B cell (primary cell): Measurements from ENCODE around the gene AKAP3. TPM values are rescaled to one million over a fixed set of nuclear protein-coding genes. Genes with fewer than 3 reads are reported as not detected.

Experiments
- ATAC-seq: fragments of 200-7000 bp; cut with Tn5 transposase; one replicate; pipeline ENCODE4 v1.10.0; 2021; ENCODE audit warnings: low read depth, mild to moderate bottlenecking, moderate number of reproducible peaks, moderate library complexity
- CTCF ChIA-PET: fragments of 350-600 bp; sonication (Branson Sonifier 250); formaldehyde crosslinking; loops from one replicate; lab custom pipeline; 2021; ENCODE audit warnings: antibody characterized with exemption, inconsistent platforms; lab: Charles Lee
- POLR2A ChIA-PET: fragments of 350-600 bp; sonication (Branson Sonifier 250); formaldehyde crosslinking; loops from one replicate; lab custom pipeline; 2021; ENCODE audit warnings: antibody characterized with exemption; lab: Charles Lee
- DNase-seq: peaks from one replicate; pipeline ENCODE4 v3.0.0; 2013
- H2AFZ ChIP-seq: 2 replicates; pipeline ENCODE4 v1.6.1; 2012; ENCODE audit warnings: mild to moderate bottlenecking, low read depth, low read length; ENCODE audit not compliant: insufficient read depth, poor library complexity, severe bottlenecking
- H3K27ac ChIP-seq, 2 donors: 1 replicate in 1 of 2; 2 replicates in 1 of 2; pipeline ENCODE4 v1.5.1; 2012 to 2013; ENCODE audit warnings: low read length in 2 of 2, mild to moderate bottlenecking in 2 of 2, moderate library complexity in 1 of 2
- H3K27me3 ChIP-seq, 4 experiments: fragments of 200-600 bp in 1 of 4; sonication (generic) in 1 of 4; replicated peaks in 1 of 4; 1 replicate in 2 of 4; 2 replicates in 2 of 4; pipeline versions ENCODE4 v1.6.1 to v1.7.0; 2013 to 2016; ENCODE audit warnings: low read length in 3 of 4, mild to moderate bottlenecking in 2 of 4, mixed read lengths in 1 of 4, moderate library complexity in 1 of 4; ENCODE audit not compliant: insufficient read depth in 4 of 4, control insufficient read depth in 3 of 4; ENCODE audit errors: control extremely low read depth in 1 of 4
- H3K36me3 ChIP-seq, 2 experiments: replicated peaks in 1 of 2; 1 replicate in 1 of 2; 2 replicates in 1 of 2; pipeline versions ENCODE4 v1.6.1 to v1.7.1; 2013; ENCODE audit warnings: low read length in 1 of 2; ENCODE audit not compliant: insufficient read depth in 2 of 2, control insufficient read depth in 1 of 2; ENCODE audit errors: control extremely low read depth in 1 of 2, extremely low read depth in 1 of 2
- H3K4me1 ChIP-seq, 2 donors: fragments of 200-600 bp in 1 of 2; sonication (generic) in 1 of 2; 1 replicate in 1 of 2; 2 replicates in 1 of 2; pipeline versions ENCODE4 v1.5.1 to v1.6.1; 2013 to 2017; ENCODE audit warnings: low read length in 2 of 2; ENCODE audit not compliant: control insufficient read depth in 2 of 2, insufficient read depth in 2 of 2
- H3K4me2 ChIP-seq: replicated peaks from 2 replicates; pipeline ENCODE3; 2012; ENCODE audit warnings: mild to moderate bottlenecking, low read depth, low read length; ENCODE audit not compliant: poor library complexity, severe bottlenecking
- H3K4me3 ChIP-seq, 5 experiments: fragments of 200-600 bp in 1 of 5; sonication (generic) in 1 of 5; 1 replicate in 3 of 5; 2 replicates in 2 of 5; pipeline versions ENCODE4 v1.5.1 to v1.7.0; 2011 to 2016; ENCODE audit warnings: low read length in 4 of 5, mild to moderate bottlenecking in 4 of 5, low read depth in 2 of 5, control low read depth in 1 of 5, moderate library complexity in 1 of 5; ENCODE audit not compliant: insufficient read depth in 1 of 5; ENCODE audit errors: control extremely low read depth in 1 of 5, extremely low read depth in 1 of 5
- H3K79me2 ChIP-seq: fragments of 200-600 bp; sonication (generic); one replicate; pipeline ENCODE4 v1.6.0; 2016; ENCODE audit warnings: low read length; ENCODE audit not compliant: control insufficient read depth, insufficient read depth
- H3K9ac ChIP-seq: fragments of 200-600 bp; sonication (generic); 2 replicates; pipeline ENCODE4 v1.6.1; 2017; ENCODE audit warnings: mild to moderate bottlenecking, low read length, moderate library complexity
- H3K9me3 ChIP-seq, 3 donors: one replicate each; pipeline versions ENCODE4 v1.6.1 to v1.7.1; 2013; ENCODE audit warnings: low read length in 2 of 3; ENCODE audit not compliant: control insufficient read depth in 2 of 3, insufficient read depth in 1 of 3; ENCODE audit errors: control extremely low read depth in 1 of 3
- H4K20me1 ChIP-seq: 2 replicates; pipeline ENCODE4 v1.6.0; 2012; ENCODE audit warnings: mild to moderate bottlenecking, low read length; ENCODE audit not compliant: insufficient read depth, control insufficient read depth, poor library complexity, severe bottlenecking
- H3K27ac Mint-ChIP-seq: one replicate; pipeline ENCODE4 v1.8.0; 2021; ENCODE audit warnings: mixed read lengths
- H3K27me3 Mint-ChIP-seq: one replicate; pipeline ENCODE4 v1.8.0; 2021; ENCODE audit warnings: mixed read lengths
- H3K4me1 Mint-ChIP-seq: one replicate; pipeline ENCODE4 v1.8.0; 2021; ENCODE audit warnings: mixed read lengths
- H3K4me3 Mint-ChIP-seq: one replicate; pipeline ENCODE4 v1.8.0; 2021; ENCODE audit warnings: mixed read lengths
- H3K9me3 Mint-ChIP-seq: one replicate; pipeline ENCODE4 v1.8.0; 2022; ENCODE audit warnings: mixed read lengths; ENCODE audit not compliant: insufficient read depth
- EZH2 ChIP-seq: IDR thresholded peaks from 2 replicates; pipeline ENCODE4 v1.6.1; 2012; ENCODE audit warnings: borderline replicate concordance, low read depth, mild to moderate bottlenecking, moderate library complexity, low read length; ENCODE audit not compliant: insufficient read depth, poor library complexity, severe bottlenecking
- WGBS: methylation state at CpG from one replicate; pipeline ENCODE4 v1.1.5; 2013; ENCODE audit warnings: missing lambda C conversion rate; ENCODE audit not compliant: insufficient coverage; 5-methylcytosine and 5-hydroxymethylcytosine counted together
- intact Hi-C: fragments of 100-400 bp; cut with micrococcal nuclease; formaldehyde crosslinking; loops from one replicate; pipeline ENCODE4 v1.10.0; 2022
- polyA plus RNA-seq: library from polyadenylated mRNA; depleted of rRNA; stranded (reverse); fragments of >200 nt; gene quantifications from 2 replicates; pipeline ENCODE4 v1.2.3, GENCODE V29; 2012
- total RNA-seq, 2 donors: library from RNA; stranded (reverse); fragments of 120-200 nt in 1 of 2; gene quantifications; 1 replicate in 1 of 2; 2 replicates in 1 of 2; pipeline versions ENCODE4 v1.2.3 to v1.2.4, GENCODE V29; 2013 to 2022
- TF ChIP-seq, protein P1 (sequence below): fragments of 200-600 bp; IDR thresholded peaks from one replicate; pipeline ENCODE4 v1.8.0; 2022; ENCODE audit warnings: antibody characterized with exemption, mild to moderate bottlenecking

The AKAP3 gene
- total and polyA plus RNA-seq, 2 donors (not counting 1 experiment from before 2014, with no cell fraction given): 1.2 to 3.8 TPM

DNA sequence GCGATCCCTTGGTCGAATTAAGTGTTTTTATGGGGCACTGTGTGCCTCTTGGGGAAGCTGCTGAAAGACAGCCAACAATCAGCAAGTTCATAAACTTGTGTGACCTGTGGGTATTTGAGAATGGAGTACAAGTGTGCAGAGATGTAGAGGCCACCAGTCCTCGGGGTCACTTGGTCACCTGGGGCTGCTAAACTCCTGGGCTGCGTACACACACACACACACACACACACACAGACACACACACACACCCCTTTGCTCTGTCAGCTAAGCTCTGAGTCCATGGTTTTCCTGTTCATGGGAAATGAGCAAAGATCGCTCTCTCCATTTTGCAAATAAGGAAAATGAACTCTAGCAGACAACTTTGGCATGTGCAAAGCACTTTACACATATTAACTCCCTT, 62.4 kb downstream of the AKAP3 start:
- DNase-seq (no peak), ATAC-seq (no peak)
- ChIA-PET POLR2A (no interaction called here), CTCF (interaction anchor here (0.8 to 1.0 kb wide), 2 partner anchors 9 to 173 kb away, joined by 3 read pairs; no protein-coding TSS in a partner anchor)
- no peaks in the 10 kb centered on the region for H3K4me1 ChIP-seq
- H3K27me3 Mint-ChIP-seq: no peaks in the 10 kb centered on the region
- no peaks in the 10 kb centered on the region for H4K20me1 ChIP-seq
- TF ChIP-seq, protein P1, sequence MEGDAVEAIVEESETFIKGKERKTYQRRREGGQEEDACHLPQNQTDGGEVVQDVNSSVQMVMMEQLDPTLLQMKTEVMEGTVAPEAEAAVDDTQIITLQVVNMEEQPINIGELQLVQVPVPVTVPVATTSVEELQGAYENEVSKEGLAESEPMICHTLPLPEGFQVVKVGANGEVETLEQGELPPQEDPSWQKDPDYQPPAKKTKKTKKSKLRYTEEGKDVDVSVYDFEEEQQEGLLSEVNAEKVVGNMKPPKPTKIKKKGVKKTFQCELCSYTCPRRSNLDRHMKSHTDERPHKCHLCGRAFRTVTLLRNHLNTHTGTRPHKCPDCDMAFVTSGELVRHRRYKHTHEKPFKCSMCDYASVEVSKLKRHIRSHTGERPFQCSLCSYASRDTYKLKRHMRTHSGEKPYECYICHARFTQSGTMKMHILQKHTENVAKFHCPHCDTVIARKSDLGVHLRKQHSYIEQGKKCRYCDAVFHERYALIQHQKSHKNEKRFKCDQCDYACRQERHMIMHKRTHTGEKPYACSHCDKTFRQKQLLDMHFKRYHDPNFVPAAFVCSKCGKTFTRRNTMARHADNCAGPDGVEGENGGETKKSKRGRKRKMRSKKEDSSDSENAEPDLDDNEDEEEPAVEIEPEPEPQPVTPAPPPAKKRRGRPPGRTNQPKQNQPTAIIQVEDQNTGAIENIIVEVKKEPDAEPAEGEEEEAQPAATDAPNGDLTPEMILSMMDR: no peak
- TF ChIP-seq EZH2: no peak
- H3K36me3 ChIP-seq: peaks cover 0 to 11% of the 10 kb centered on the region in 2 experiments
- no peak overlapping the region for H3K4me3 Mint-ChIP-seq
- H3K4me1 Mint-ChIP-seq: peaks cover 6% of the 10 kb centered on the region
- H3K4me2 ChIP-seq: no peak overlapping the region
- no peak overlapping the region for H2AFZ ChIP-seq
- intact Hi-C loops: no loop called here
- H3K27me3 ChIP-seq: no peaks in the 10 kb centered on the region
- no peak overlapping the region for H3K27ac Mint-ChIP-seq
- no peaks in the 10 kb centered on the region for H3K79me2 ChIP-seq
- WGBS: 54% methylated on average over 3 of the region's 5 CpGs
- no peak overlapping the region for H3K4me3 ChIP-seq
- no peak overlapping the region for H3K9ac ChIP-seq
- no peaks in the 10 kb centered on the region for H3K9me3 ChIP-seq
- no peaks in the 10 kb centered on the region for H3K9me3 Mint-ChIP-seq
- H3K27ac ChIP-seq: no peak overlapping the region

DNA sequence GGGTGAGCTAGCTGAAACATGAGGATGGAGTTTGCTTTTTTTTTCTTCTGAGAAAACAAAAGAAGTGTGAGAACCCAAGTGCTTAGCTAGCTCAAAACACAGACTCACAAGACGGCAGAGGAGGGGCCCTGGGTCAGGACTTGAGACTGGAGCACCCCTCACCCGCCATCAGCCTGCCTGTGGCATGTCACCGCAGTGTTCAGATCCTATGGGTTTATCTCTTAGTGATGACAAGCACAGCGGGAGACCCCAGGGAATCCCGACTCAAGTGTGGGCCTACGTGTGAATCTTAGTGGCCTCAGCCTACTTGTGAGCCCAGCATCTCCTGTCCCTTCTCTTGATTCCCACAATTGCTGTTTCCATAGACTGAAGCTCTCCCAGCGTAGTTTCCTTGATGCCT, 64.0 kb downstream of the AKAP3 start:
- H3K27me3 ChIP-seq: no peaks in the 10 kb centered on the region
- intact Hi-C loops: no loop called here
- ATAC-seq (no peak), DNase-seq (no peak)
- ChIA-PET CTCF (no interaction called here), POLR2A (interaction anchor here (0.6 kb wide), 1 partner anchor 9 kb away, joined by 5 read pairs; no protein-coding TSS in a partner anchor)
- H4K20me1 ChIP-seq: no peaks in the 10 kb centered on the region
- no peak overlapping the region for H3K27ac Mint-ChIP-seq
- no peak overlapping the region for H2AFZ ChIP-seq
- H3K27ac ChIP-seq: no peak overlapping the region
- H3K4me1 Mint-ChIP-seq: peaks cover 7% of the 10 kb centered on the region
- no peak overlapping the region for H3K4me2 ChIP-seq
- TF ChIP-seq, protein P1: no peak
- TF ChIP-seq EZH2: no peak
- H3K79me2 ChIP-seq: no peaks in the 10 kb centered on the region
- H3K9me3 Mint-ChIP-seq: no peaks in the 10 kb centered on the region
- WGBS: 98% methylated on average over 7 of the region's 7 CpGs
- peaks cover 0 to 3% of the 10 kb centered on the region in 2 donors for H3K4me1 ChIP-seq
- peaks cover 0 to 4% of the 10 kb centered on the region in 2 experiments for H3K36me3 ChIP-seq
- no peak overlapping the region for H3K4me3 ChIP-seq
- H3K9ac ChIP-seq: no peak overlapping the region
- H3K4me3 Mint-ChIP-seq: no peak overlapping the region
- no peaks in the 10 kb centered on the region for H3K27me3 Mint-ChIP-seq
- no peaks in the 10 kb centered on the region for H3K9me3 ChIP-seq
